ENCODE results near the gene SULT1C3. TPM values are rescaled to one million over a fixed set of nuclear protein-coding genes. Genes with fewer than 3 reads are reported as not detected.

SULT1C3 gene
- total RNA-seq, 1 experiment from 2014 or later, result not detected

- ChIA-PET CTCF (no interaction called here), POLR2A (ENCODE audit: low non-redundant PET) (no interaction called here)
- Histone ChIP-seq H3K36me3 (ENCODE audit: insufficient read depth, low read length, poor library complexity, severe bottlenecking) (no peaks in the 10 kb centered on the region), H3K4me3 (ENCODE audit: low read depth, low read length, poor library complexity, severe bottlenecking) (no peak overlapping the region), H3K27me3 (replicated peaks; ENCODE audit: insufficient read depth, low read depth, low read length, poor library complexity) (no peaks in the 10 kb centered on the region), H3K9me3 (ENCODE audit: low read depth, low read length, poor library complexity, severe bottlenecking) (no peaks in the 10 kb centered on the region), H3K27ac (ENCODE audit: low read depth, low read length, poor library complexity, severe bottlenecking) (no peak overlapping the region), H3K4me1 (ENCODE audit: insufficient read depth, low read length, poor library complexity, severe bottlenecking) (no peaks in the 10 kb centered on the region)
- no peak for DNase-seq (ENCODE audit: low spot score)
- no TSS peak for BruUV-seq (replicated peaks)
- intact Hi-C loops (cut with micrococcal nuclease; ENCODE audit: unreplicated experiment), result no loop called here
- TF ChIP-seq EZH2 (IDR thresholded peaks at IDR 0.05; ENCODE audit: borderline replicate concordance, low read depth, low read length, poor library complexity, severe bottlenecking), result no peak
- no peak for TF ChIP-seq CTCF (conservative IDR thresholded peaks at IDR 0.05; ENCODE audit: low read depth, low read length)
Observed at GRCh38 chr2:108212671-108213070, 27.1 kb upstream of the SULT1C3 start.

GRCh38 chr2:108215794-108216211 lies 24.0 kb upstream of the SULT1C3 start:
- Histone ChIP-seq H3K36me3 (ENCODE audit: insufficient read depth, low read length, poor library complexity, severe bottlenecking) (no peaks in the 10 kb centered on the region), H3K9me3 (ENCODE audit: low read depth, low read length, poor library complexity, severe bottlenecking) (no peaks in the 10 kb centered on the region), H3K27ac (ENCODE audit: low read depth, low read length, poor library complexity, severe bottlenecking) (no peak overlapping the region), H3K4me3 (ENCODE audit: low read depth, low read length, poor library complexity, severe bottlenecking) (no peak overlapping the region), H3K27me3 (replicated peaks; ENCODE audit: insufficient read depth, low read depth, low read length, poor library complexity) (no peaks in the 10 kb centered on the region), H3K4me1 (ENCODE audit: insufficient read depth, low read length, poor library complexity, severe bottlenecking) (no peaks in the 10 kb centered on the region)
- no TSS peak for BruUV-seq (replicated peaks)
- ChIA-PET POLR2A (ENCODE audit: low non-redundant PET) (no interaction called here), CTCF (no interaction called here)
- DNase-seq (ENCODE audit: low spot score), result peak; percentile 18
- no peak for TF ChIP-seq EZH2 (IDR thresholded peaks at IDR 0.05; ENCODE audit: borderline replicate concordance, low read depth, low read length, poor library complexity, severe bottlenecking)
- TF ChIP-seq CTCF (conservative IDR thresholded peaks at IDR 0.05; ENCODE audit: low read depth, low read length), result peak; percentile 34; the same call in 1 of the 2 replicates
- intact Hi-C loops (cut with micrococcal nuclease; ENCODE audit: unreplicated experiment), result loop anchor here (5.0 kb wide), 1 partner anchor 366 kb away; no protein-coding TSS in a partner anchor

GRCh38 chr2:108217211-108217610 lies 22.6 kb upstream of the SULT1C3 start:
- no peaks in the 10 kb centered on the region for H3K27me3 ChIP-seq (replicated peaks; ENCODE audit: insufficient read depth, low read depth, low read length, poor library complexity)
- ChIA-PET CTCF (no interaction called here), POLR2A (ENCODE audit: low non-redundant PET) (no interaction called here)
- no peak for DNase-seq (ENCODE audit: low spot score)
- H3K9me3 ChIP-seq (ENCODE audit: low read depth, low read length, poor library complexity, severe bottlenecking), result no peaks in the 10 kb centered on the region
- no peaks in the 10 kb centered on the region for H3K36me3 ChIP-seq (ENCODE audit: insufficient read depth, low read length, poor library complexity, severe bottlenecking)
- intact Hi-C loops (cut with micrococcal nuclease; ENCODE audit: unreplicated experiment), result loop anchor here (5.0 kb wide), 1 partner anchor 365 kb away; no protein-coding TSS in a partner anchor
- no peaks in the 10 kb centered on the region for H3K4me1 ChIP-seq (ENCODE audit: insufficient read depth, low read length, poor library complexity, severe bottlenecking)
- no TSS peak for BruUV-seq (replicated peaks)
- H3K27ac ChIP-seq (ENCODE audit: low read depth, low read length, poor library complexity, severe bottlenecking), result no peak overlapping the region
- H3K4me3 ChIP-seq (ENCODE audit: low read depth, low read length, poor library complexity, severe bottlenecking), result no peak overlapping the region
- TF ChIP-seq CTCF (conservative IDR thresholded peaks at IDR 0.05; ENCODE audit: low read depth, low read length) (no peak), EZH2 (IDR thresholded peaks at IDR 0.05; ENCODE audit: borderline replicate concordance, low read depth, low read length, poor library complexity, severe bottlenecking) (no peak)
